ENCODE data around the gene KCNC4.

KCNC4 gene

DNA sequence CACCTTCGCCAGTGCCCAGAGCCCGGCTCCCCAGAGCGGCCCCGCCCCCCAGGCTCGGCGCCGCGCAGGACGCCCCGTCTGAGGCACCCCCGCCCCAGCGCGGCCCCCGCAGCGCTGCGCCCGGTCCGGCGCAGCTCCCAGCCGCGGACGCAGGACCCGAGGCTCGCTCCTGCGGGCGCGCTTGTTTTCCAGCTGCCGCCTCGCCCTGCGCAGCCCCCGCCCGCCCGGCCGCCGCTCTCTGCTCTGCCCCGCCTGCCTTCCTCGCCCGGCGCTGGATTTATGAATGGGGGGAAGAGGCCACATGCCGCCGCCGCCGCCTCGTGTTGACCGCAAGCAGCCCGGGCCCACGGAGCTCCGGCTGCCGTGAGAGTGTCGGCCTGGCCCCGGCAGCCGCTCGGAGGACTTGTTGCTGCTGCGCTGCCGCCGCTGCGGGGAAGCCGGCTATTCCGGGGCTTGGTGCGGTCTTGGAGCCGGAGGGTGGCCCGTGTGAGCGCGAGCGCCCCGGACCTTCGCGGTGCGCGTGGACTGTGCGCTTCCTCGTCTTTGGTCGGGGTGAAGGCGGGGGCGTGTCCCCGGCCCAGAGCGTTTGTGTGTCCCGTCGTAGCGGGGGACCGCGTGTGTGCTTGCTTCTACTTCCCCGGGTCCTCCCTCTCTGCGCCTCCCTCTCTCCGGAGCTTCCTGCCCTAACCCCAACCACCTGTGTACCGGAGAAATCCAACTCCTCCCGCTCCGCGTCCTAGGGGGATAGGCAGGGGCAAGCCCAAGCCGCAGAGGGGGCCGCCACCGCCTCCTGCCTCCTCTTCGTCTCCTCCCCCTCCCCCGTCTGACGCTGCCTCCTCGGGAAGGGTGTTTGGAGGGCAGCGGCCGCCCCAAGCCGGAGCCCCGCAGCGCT lies 736 bp downstream of the KCNC4 start:
- peak; percentile 29 to 35 for DNase-seq (ENCODE audit: low read depth in 2 of 2)
- peak overlapping the region; percentile 51 to 53 for H3K4me3 ChIP-seq (replicated peaks in 1 of 2; ENCODE audit: low read depth in 2 of 2, low read length in 2 of 2)
- TF ChIP-seq, protein P1, sequence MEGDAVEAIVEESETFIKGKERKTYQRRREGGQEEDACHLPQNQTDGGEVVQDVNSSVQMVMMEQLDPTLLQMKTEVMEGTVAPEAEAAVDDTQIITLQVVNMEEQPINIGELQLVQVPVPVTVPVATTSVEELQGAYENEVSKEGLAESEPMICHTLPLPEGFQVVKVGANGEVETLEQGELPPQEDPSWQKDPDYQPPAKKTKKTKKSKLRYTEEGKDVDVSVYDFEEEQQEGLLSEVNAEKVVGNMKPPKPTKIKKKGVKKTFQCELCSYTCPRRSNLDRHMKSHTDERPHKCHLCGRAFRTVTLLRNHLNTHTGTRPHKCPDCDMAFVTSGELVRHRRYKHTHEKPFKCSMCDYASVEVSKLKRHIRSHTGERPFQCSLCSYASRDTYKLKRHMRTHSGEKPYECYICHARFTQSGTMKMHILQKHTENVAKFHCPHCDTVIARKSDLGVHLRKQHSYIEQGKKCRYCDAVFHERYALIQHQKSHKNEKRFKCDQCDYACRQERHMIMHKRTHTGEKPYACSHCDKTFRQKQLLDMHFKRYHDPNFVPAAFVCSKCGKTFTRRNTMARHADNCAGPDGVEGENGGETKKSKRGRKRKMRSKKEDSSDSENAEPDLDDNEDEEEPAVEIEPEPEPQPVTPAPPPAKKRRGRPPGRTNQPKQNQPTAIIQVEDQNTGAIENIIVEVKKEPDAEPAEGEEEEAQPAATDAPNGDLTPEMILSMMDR (IDR thresholded peaks at IDR 0.05; ENCODE audit: low read depth, low read length), result no peak

DNA sequence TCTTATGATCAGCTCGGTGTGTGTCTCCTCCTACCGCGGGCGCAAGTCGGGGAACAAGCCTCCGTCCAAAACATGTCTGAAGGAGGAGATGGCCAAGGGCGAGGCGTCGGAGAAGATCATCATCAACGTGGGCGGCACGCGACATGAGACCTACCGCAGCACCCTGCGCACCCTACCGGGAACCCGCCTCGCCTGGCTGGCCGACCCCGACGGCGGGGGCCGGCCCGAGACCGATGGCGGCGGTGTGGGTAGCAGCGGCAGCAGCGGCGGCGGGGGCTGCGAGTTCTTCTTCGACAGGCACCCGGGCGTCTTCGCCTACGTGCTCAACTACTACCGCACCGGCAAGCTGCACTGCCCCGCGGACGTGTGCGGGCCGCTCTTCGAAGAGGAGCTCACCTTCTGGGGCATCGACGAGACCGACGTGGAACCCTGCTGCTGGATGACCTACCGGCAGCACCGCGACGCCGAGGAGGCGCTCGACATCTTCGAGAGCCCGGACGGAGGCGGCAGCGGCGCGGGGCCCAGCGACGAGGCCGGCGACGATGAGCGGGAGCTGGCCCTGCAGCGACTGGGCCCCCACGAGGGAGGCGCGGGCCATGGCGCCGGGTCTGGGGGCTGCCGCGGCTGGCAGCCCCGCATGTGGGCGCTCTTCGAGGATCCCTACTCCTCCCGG lies 1.5 kb downstream of the KCNC4 start:
- peak overlapping the region; percentile 45 to 53 for H3K4me3 ChIP-seq (replicated peaks in 1 of 2; ENCODE audit: low read depth in 2 of 2, low read length in 2 of 2)
- DNase-seq (ENCODE audit: low read depth in 2 of 2), result peak in 1 of 2 donors; percentile 11
- TF ChIP-seq, protein P1 (IDR thresholded peaks at IDR 0.05; ENCODE audit: low read depth, low read length), result no peak

DNA sequence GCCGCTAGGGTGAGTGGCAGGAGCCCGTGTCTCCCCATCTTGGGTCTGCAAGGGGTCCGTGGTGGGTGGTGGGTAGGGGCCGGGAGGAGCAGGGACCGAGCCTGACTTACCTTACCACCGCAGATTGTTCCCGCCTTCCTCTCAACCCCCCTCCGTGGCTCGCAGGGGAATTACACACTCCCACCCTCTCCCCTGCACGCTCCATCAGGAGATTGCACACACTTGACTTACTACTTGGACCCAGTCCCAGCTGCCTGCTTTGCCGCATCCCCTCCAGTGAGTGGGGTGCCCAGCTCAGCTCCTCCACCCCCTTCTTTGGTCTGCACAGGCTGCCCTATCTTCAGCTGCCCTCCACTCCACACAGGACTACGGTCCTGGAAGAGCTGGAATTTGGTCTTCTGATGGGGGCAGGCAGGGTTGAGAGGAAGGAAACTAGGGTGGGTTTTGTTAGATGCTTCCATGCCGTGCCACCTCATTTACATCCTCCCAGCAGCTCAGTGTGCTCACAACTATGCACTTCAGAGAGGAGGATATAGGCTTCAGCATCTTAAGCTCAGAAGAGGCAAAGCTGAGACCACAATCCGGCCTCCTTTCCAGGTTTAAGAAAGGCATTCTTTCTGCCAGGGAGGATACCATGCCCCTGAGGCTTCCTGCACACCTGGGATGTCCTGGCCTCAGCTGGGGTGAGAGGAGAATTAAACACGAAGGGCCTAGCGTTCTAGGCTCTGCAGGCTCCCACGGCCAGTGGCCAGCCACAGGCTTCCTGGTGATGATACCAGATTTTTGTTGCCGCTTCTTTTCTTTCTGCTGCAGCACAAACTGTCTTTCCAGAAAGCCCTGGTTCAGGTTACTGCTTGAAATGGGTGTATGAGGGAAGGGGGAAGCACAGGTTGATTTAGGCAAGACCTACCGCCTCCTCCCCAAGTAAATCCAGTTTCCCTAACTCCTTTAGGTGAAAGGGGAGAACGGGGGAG lies 2.3 kb downstream of the KCNC4 start:
- TF ChIP-seq, protein P1 (IDR thresholded peaks at IDR 0.05; ENCODE audit: low read depth, low read length), result no peak
- peak in 1 of 2 donors; percentile 15 for DNase-seq (ENCODE audit: low read depth in 2 of 2)
- H3K4me3 ChIP-seq (replicated peaks in 1 of 2; ENCODE audit: low read depth in 2 of 2, low read length in 2 of 2), result no peak overlapping the region

- H3K4me3 ChIP-seq (replicated peaks in 1 of 2; ENCODE audit: low read depth in 2 of 2, low read length in 2 of 2), result no peak overlapping the region
- TF ChIP-seq, protein P1 (IDR thresholded peaks at IDR 0.05; ENCODE audit: low read depth, low read length), result no peak
- no peak for DNase-seq (ENCODE audit: low read depth in 2 of 2)
Observed at GRCh38 chr1:110213143-110213540, 3.0 kb downstream of the KCNC4 start.

DNA sequence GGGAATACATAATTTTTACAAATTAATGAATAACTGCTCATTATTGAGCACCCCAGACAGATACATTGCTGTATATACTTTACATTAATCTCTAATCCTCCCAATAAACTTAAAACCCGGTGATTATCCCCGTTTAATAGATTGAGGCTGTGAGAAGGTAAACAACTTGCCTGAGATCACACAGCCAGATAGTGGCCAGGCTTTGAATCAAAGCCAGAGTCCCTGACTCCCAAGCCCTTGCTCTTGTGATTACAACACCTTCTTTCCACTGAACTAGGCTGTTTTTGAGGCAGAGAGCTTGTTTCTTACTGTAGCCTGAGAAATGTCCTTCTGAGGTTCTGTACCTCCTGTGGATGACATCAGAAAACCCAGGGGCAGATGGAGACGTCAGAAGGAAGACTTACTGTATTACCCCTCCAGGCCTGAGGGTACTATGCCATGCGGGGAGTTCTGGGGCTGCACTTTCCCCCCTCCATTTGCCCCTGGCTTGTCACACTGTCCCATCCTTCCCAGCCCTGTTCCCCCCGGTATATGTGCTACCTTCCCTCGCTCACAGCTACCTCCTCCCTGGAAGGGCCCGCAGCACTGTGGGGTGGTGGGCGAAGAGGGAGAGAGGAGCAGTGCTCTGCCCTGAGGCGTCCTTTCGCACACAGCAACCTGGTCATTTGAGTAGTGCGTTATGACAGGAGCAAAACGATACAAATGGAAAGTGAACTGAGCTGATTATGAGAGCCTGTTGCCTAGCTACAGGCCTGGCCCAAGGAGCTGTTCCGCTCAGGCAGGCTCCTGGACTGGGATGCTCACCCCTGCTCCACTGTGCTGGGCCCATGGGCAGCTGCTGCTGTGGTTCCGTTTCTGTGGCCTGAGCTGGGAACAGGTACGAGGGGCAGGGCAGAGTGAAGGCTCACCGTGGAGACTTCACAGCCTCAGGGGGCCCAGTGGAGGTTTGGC lies 4.6 kb downstream of the KCNC4 start:
- peak in 1 of 2 donors; percentile 23 for DNase-seq (ENCODE audit: low read depth in 2 of 2)
- TF ChIP-seq, protein P1 (IDR thresholded peaks at IDR 0.05; ENCODE audit: low read depth, low read length), result no peak
- no peak overlapping the region for H3K4me3 ChIP-seq (replicated peaks in 1 of 2; ENCODE audit: low read depth in 2 of 2, low read length in 2 of 2)

All from cardiac fibroblast (primary cell).